ENCODE measurements around the gene PTPRN2. TPM values are rescaled to one million over a fixed set of nuclear protein-coding genes. Genes with fewer than 3 reads are reported as not detected.

Gene PTPRN2
- total and polyA plus RNA-seq, 2 of the 8 experiments (the other 6 are each of a cell fraction or from before 2014, with no cell fraction given): 2.6 to 4.5 TPM

DNA sequence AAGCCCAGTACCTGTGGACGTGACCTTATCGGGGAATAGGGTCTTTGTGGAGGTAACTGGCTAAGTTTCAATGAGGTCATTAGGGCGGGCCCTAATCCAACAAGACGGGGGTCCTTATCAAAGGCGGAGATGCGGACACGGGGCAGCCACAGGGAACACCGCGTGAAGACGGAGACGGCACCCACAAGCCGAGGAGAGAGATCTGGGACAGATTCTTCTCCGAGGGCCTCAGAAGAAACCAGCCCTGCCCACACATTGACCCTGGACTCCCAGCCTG lies 733.9 kb downstream of the PTPRN2 start:
- Histone ChIP-seq H2BK120ac (replicated peaks; ENCODE audit: low read depth, low read length) (no peak overlapping the region), H2BK15ac (ENCODE audit: low read length) (no peak overlapping the region), H3K4me2 (ENCODE audit: insufficient read depth in 1 of 2, low read depth in 2 of 2, low read length in 2 of 2) (no peak overlapping the region), H4K91ac (replicated peaks; ENCODE audit: insufficient read length, low read length) (no peak overlapping the region), H3K4me3 (ENCODE audit: extremely low read depth in 1 of 4, insufficient read depth in 2 of 4, low read depth in 3 of 4, low read length in 4 of 4) (no peak overlapping the region), H3K9me3 (ENCODE audit: insufficient read depth in 2 of 2, low read depth in 1 of 2, low read length in 1 of 2) (no peaks in the 10 kb centered on the region), H3K56ac (replicated peaks; ENCODE audit: insufficient read length, low read depth, low read length) (no peak overlapping the region), H3K18ac (ENCODE audit: extremely low read depth, low read length) (no peak overlapping the region), H2BK20ac (ENCODE audit: low read length) (no peak overlapping the region), H3K14ac (ENCODE audit: insufficient read length) (no peak overlapping the region), H3K9ac (replicated peaks in 1 of 4; ENCODE audit: extremely low read depth in 1 of 4, low read depth in 3 of 4, low read length in 3 of 4) (no peak overlapping the region), H4K8ac (ENCODE audit: extremely low read depth, insufficient read depth, low read length) (no peak overlapping the region), H2AFZ (ENCODE audit: low read length) (no peak overlapping the region), H3K4me1 (replicated peaks in 1 of 4; ENCODE audit: control insufficient read depth in 3 of 4, insufficient read depth in 4 of 4, low read length in 3 of 4) (peaks cover 3 to 8% (median 5%) of the 10 kb centered on the region in 4 experiments), H3K23me2 (ENCODE audit: low read depth, low read length) (no peaks in the 10 kb centered on the region), H4K5ac (ENCODE audit: insufficient read length, low read depth, low read length) (no peak overlapping the region), H2BK12ac (ENCODE audit: low read depth, low read length) (no peak overlapping the region), H3K79me2 (ENCODE audit: control insufficient read depth in 1 of 2, insufficient read depth in 2 of 2, low read length in 2 of 2) (no peaks in the 10 kb centered on the region), H3K4ac (replicated peaks; ENCODE audit: insufficient read length, low read depth, low read length) (no peak overlapping the region), H3K79me1 (ENCODE audit: low read depth, low read length) (no peaks in the 10 kb centered on the region), H4K20me1 (replicated peaks in 1 of 2; ENCODE audit: control insufficient read depth in 1 of 2, insufficient read depth in 2 of 2, low read length in 2 of 2) (no peaks in the 10 kb centered on the region), H2AK5ac (ENCODE audit: low read depth, low read length) (no peak overlapping the region), H2BK5ac (ENCODE audit: low read depth, low read length) (no peak overlapping the region), H3K27ac (ENCODE audit: low read depth, low read length) (no peak overlapping the region), H3K27me3 (replicated peaks in 1 of 4; ENCODE audit: control insufficient read depth in 3 of 4, extremely low read depth in 1 of 4, insufficient read depth in 3 of 4, low read length in 3 of 4) (no peaks in the 10 kb centered on the region), H3K36me3 (ENCODE audit: control insufficient read depth in 2 of 4, insufficient read depth in 4 of 4, low read length in 3 of 4) (no peaks in the 10 kb centered on the region), H3K23ac (ENCODE audit: insufficient read length) (no peak overlapping the region)
- WGBS, 2 experiments (ENCODE audit: extremely low coverage in 1 of 2, insufficient coverage in 1 of 2, insufficient read length in 1 of 2, insufficient replicate concordance in 2 of 2, low coverage in 1 of 2, low lambda C conversion rate in 2 of 2, missing lambda C conversion rate in 1 of 2): 91% methylated on average over 13 of the region's 13 CpGs; no CpG with 5 or more reads in 1 of the 2 experiments
- DNase-seq (ENCODE audit: low read depth in 1 of 2, low spot score in 2 of 2) (no peak), FAIRE-seq (no peak)
- ChIA-PET CTCF (ENCODE audit: partially characterized antibody) (interaction anchor here (0.6 kb wide), 1 partner anchor 22 kb away, joined by 3 read pairs; no protein-coding TSS in a partner anchor), POLR2A (ENCODE audit: partially characterized antibody) (no interaction called here)
- no peak for TF ChIP-seq TAF7 (optimal IDR thresholded peaks at IDR 0.05; ENCODE audit: borderline replicate concordance, low read depth, low read length)
- no peak for TF ChIP-seq CBX8 (IDR thresholded peaks at IDR 0.05; ENCODE audit: borderline replicate concordance, low read depth, low read length)
- no peak for TF ChIP-seq HDAC6 (IDR thresholded peaks at IDR 0.05; ENCODE audit: low read depth, low read length)
- TF ChIP-seq PHF8 (conservative IDR thresholded peaks at IDR 0.05; ENCODE audit: low read depth, low read length): no peak

Data from H1 (cell line).